NK-92 (cell line): ENCODE data around the gene MEF2A.

Experiments used
- DNase-seq: peaks from one replicate; lab custom pipeline; 2025; ENCODE audit not compliant: unreplicated experiment; lab: John Stamatoyannopoulos, UW

Gene MEF2A

DNA sequence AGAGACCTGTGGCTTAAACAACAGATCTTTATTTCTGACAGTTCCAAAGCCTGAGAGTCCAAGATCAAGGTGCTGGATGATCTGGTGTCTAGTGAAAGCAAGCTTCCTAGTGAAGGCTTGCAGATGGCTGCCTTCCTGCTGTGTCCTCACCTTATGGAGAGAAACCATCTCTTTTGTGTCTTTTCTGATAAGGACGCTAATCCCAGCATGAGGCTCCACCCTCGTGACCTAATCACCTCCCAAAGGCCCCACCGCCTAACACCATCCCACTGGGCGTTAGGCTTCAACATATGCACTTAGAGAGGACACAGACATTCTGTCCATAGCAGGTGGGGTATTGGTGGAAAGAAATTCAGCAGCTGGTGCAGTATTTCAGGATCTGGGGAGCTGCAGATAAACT, 187.3 kb downstream of the MEF2A start:
- DNase-seq: no peak

DNA sequence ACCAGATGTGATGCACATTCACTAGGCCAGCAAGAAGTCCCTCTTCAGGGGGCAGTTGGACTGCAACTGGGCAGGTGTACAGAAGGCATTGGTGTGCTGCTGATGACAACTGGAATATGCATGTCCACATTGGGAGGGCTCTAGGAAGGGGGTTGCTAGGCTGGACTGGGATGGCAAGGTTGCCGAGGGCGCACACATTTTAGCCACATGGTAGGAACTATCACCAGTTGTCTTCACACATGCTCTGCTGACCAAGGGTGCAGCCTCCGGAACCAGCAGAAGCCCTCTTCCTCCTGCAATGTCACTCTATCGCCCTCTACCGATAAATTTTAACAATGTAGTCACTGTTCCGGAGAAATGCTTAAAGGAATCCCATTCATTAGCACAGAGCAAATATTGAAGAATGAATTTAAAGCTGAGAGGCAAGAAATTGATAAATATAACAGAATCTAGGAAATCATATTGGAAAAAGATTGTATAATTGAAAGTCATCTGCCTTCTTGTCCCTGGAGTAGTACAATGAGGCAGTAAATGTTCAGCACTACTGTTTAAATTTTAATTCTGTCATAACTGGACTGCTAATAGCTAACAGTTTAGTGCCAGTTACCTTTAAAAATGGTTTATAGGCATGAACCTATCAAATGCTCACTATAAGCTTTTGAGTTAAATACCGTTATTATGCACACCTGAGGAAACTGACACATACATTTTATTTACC, 190.1 kb downstream of the MEF2A start:
- DNase-seq: no peak

- no peak for DNase-seq
Measured at GRCh38 chr15:99762288-99762687, 196.5 kb downstream of the MEF2A start.

DNA sequence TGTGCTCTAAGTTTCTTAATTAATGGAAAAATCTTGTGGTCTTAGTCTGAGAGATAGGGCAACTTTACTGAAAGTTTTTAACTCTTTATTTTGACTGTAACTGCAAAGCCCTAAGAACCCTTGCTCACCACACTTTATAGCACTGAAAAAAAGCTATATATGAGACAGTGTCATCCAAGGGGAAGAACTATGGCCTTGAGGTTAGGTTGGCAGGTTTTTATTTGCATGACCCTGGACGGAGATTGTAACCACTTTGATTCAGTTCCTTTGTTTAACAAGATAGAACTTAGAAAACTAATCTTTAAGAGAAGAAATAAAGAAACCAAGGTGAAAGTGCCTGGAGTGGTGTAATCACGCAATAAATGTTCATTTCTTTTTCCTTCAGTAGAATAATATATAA, 198.0 kb downstream of the MEF2A start:
- no peak for DNase-seq

- no peak for DNase-seq
Measured at GRCh38 chr15:99764522-99764921, 198.7 kb downstream of the MEF2A start.
